NCI-H2107 treated with DMSO at 0.1 percent for 48 hours (cell line): ENCODE data around the gene ATP1A1.

Source experiments
- DNase-seq: peaks from one replicate; lab custom pipeline; 2025; ENCODE audit not compliant: unreplicated experiment; lab: John Stamatoyannopoulos, UW

The ATP1A1 gene

DNA sequence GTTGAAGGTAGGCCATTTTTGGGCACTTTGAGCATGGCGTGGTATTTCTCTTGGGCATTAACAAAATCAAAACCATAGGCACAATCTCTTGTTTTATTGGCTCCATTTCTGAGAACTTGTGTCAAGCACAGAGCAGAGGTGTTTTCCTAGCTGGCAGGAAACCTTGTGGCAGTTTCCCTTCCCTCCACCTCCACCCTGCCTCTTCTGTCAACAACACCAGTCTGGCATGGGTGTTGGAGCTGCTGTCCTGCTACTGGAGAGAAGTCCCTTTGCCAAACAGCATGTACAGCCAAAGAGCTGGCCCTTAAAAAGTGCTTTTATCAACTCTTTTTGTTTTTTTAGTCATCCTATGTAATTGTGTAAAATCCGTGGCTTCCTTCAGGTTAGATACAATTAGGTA, 16.0 kb downstream of the ATP1A1 start:
- no peak for DNase-seq

DNA sequence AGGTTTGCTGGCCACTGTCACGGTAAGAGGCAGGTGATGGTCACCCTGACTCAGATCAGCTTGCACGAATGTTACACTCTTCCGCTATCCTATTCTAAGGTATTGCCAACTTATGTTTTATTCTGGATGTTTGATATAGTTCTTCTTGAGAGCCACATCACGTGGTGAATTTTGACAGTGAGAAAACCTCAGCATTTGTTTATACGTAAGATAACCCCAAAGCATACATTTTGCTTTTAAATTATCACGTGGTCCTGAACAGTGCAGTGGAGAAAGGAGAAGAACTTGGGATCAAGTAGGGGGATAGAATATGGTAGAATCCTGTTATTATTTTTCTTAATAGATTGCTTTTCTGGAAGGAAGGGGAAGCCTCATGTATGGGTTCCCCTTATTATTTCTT, 16.6 kb downstream of the ATP1A1 start:
- no peak for DNase-seq

DNA sequence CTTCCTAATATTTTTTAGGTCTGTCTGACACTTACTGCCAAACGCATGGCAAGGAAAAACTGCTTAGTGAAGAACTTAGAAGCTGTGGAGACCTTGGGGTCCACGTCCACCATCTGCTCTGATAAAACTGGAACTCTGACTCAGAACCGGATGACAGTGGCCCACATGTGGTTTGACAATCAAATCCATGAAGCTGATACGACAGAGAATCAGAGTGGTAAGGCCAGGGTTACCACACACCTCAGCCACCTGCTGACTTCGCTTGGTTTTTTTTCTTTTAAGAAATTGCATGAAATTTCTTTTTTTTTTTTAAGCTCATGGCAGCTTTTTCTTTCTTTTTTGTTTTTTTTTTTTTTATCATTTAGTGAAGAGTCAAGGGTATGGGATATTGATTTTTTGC, 17.2 kb downstream of the ATP1A1 start:
- no peak for DNase-seq

DNA sequence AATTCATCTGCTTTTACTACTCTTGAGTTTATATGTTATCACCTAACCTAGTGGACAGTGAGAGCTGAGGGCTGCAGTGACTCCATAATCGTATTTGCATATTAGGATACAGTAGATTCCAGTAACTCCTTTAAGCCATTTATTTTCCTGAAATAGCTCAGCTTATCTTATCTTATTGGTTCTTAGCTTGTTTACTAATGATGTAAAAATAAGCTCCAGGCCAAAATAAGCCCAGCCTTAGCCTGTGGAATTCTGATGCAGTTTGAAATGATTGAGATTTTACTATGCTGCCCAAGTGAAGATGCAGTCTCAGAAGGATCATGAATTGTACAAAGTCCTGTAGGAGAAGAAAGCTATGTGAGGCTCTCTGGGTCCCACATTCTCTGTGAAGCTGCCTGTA, 18.1 kb downstream of the ATP1A1 start:
- no peak for DNase-seq

DNA sequence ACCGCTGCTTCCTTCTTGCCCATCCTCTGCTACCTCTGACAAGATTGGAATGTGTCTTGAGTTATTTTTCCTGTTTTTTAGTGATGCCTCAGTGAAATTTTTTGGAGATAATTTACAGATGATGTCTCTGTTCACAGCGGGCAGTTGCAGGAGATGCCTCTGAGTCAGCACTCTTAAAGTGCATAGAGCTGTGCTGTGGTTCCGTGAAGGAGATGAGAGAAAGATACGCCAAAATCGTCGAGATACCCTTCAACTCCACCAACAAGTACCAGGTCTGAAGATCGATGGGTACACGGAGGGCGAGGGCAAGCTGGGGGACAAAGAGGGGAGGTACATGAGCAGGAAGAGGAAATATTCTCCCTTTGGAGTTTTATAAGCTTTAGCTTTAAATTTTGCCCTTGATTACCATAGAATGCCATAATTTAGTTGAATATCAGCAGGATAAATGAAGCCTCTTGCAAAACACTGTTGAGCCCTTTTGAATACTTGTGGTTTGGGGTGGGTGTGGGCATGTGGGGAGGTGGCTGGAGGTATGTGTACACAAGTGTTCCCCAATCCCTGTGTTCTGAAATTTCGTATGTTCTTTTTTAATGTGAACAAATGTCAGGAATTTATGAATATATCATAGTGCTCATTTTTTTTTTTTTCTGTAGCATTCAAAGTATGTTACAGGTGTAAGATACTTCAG, 19.8 kb downstream of the ATP1A1 start:
- DNase-seq: no peak

DNA sequence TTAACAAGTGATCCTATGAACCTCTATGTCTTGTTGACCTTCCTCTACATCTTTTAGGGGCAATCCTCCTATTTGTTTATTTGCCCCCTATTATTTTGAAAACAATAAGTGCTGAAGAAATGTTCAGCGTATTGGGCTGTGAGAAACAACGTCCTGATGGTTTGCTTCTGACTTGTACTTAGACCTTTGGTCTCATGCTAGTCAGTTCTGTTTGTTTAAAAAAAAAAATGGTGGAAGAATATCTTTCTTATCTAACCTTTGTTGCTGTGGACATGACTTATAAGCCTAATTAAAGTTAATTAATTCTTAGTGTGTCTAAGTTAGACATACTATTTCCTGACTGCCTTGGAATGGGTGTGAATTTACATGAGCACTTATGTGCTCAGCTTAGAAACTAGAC, 20.7 kb downstream of the ATP1A1 start:
- no peak for DNase-seq

DNA sequence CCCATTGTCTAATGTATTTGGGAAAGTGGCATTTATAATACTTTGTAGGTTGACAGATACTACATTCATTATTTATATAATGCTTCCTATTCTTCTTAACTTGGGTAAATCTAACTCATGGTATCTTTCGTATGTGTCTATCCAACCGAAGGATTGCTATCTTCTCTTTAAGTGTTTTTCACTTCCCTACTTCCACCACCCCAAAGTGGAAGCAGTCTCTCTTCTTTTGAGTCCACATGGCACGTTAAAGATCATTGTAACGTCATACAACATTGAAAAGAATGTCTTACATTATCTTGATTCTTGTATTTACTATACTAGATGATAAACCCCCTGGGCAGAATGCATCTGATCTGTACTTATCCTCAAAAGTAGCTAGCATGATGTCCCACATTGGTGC, 21.2 kb downstream of the ATP1A1 start:
- no peak for DNase-seq

DNA sequence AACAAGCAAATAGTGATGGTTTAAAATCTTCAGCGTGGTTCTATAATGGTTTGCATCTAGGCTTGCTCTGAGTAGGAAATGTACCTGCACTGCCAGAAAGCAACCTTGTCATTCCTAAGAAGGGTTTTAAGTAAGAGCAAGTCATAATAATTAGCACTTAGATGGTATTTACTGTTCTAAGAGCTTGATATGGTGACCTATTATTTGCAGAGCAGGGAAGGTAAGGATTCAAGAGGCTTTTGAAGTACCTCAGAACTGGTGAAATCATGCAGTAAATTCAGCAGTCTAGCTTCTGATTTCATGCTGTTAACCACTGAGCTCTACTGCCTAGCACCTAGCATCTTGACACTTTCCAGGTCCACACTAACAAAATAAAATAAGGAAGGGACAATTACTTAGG, 23.7 kb downstream of the ATP1A1 start:
- DNase-seq: no peak

DNA sequence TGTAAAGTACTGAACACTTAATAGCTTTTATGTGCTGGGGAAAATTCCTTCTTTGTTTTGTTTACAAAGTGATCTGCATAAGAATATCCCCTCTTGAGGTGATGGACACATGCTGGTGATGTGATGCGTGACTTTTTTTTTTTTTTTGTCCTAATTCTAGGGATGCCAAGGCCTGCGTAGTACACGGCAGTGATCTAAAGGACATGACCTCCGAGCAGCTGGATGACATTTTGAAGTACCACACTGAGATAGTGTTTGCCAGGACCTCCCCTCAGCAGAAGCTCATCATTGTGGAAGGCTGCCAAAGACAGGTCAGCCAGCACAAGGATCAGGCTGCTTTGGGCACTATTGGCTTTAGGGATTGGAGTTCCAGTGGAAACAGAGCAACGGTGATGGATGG, 24.7 kb downstream of the ATP1A1 start:
- no peak for DNase-seq

DNA sequence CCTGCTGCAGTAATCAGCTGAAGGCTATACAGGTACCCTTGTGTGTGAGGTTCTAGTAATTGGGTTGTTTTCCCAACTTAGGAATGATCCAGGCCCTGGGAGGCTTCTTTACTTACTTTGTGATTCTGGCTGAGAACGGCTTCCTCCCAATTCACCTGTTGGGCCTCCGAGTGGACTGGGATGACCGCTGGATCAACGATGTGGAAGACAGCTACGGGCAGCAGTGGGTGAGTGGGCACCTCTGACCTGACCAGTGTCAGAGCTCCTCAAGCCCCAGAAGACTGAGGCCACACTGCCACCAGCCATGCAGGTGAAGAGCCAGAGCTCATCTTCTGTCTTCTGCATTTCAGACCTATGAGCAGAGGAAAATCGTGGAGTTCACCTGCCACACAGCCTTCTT, 27.7 kb downstream of the ATP1A1 start:
- no peak for DNase-seq

DNA sequence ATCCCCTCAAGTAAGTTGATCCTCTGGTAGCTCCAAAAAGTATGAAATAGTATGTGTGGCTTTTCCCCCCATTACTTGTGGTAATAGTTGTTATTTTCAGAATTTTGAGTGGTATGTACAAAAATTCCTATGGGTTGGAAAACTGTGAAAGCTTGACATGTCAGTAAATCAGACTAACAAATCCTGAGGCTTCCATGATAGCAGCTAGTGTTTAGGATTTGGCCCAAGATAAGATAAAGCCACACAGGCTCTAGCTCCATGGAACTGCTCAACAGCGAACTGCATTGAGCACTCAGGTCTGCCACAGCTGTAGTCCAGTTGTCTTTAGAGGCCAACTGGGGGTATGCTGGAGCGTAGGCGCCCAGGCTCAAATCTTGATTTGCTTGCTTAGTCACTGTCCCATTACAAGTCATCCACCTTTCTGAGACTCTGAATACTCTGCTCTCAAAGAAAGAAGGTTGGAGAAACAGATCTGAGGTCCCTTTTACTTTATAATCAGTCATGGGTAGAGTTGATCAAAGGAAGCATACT, 28.7 kb downstream of the ATP1A1 start:
- no peak for DNase-seq

DNA sequence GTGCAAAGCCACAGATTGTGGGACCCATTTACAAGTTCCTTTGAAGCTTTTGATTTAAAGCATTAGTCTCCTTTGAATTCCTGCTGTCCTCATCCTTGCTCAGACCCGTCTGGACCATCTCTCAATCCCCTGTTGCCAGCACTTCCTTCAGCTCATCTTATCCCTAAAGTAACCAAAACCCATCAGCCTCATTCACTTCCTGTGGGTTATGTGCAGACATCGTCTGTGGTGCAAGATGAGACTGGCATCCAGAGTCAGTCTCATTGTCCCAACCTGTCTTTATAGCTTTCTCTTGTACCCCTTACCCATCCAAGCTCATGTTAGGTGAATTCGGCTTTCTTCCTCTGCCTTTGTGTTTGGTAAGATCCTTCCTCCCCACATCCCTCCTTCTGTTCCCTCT, 29.3 kb downstream of the ATP1A1 start:
- DNase-seq: no peak

DNA sequence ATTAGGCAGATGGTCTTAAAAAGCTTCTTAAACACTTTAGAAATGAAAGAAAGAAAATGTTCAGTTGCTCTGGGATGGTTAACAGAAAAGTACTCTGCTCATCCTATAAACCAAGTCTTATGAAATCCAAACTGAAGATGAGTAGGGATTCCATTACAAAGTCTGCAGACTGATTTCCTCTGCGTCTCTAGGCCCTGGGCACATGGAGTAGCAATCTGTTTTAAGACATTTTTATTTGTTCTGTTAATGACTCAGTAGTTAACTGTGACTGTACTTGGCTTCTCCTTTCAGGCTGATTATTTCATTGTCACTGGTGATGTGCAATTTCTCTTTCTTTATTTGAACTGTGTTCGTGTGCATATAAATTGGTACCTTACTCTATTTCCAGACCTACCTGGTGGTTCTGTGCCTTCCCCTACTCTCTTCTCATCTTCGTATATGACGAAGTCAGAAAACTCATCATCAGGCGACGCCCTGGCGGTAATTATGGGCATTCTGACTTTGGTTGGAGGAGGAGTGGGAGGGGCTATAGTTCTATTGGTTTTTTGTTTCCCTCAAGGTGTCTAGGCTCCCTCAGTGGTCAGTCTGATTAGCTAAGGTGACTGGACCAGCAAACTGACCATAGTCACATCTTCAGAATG, 30.6 kb downstream of the ATP1A1 start:
- DNase-seq: no peak

DNA sequence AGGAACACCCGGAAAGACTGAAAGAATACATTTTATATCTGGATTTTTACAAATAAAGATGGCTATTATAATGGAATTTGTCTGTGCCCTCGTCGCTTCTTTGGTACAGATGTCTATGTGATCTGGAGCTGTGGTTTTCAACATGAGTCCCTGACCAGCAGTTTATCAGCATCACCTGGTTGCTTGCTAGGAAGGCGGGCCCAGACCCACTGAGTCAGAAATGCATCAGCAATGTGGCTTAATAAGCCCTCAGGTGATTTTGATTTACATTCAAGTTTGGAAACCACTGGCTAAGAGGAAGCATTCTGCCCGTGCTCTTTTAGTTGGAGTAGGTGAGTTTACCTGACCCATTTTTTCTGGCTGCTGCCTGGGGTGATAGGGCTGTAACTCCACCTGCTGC, 31.7 kb downstream of the ATP1A1 start:
- no peak for DNase-seq

DNA sequence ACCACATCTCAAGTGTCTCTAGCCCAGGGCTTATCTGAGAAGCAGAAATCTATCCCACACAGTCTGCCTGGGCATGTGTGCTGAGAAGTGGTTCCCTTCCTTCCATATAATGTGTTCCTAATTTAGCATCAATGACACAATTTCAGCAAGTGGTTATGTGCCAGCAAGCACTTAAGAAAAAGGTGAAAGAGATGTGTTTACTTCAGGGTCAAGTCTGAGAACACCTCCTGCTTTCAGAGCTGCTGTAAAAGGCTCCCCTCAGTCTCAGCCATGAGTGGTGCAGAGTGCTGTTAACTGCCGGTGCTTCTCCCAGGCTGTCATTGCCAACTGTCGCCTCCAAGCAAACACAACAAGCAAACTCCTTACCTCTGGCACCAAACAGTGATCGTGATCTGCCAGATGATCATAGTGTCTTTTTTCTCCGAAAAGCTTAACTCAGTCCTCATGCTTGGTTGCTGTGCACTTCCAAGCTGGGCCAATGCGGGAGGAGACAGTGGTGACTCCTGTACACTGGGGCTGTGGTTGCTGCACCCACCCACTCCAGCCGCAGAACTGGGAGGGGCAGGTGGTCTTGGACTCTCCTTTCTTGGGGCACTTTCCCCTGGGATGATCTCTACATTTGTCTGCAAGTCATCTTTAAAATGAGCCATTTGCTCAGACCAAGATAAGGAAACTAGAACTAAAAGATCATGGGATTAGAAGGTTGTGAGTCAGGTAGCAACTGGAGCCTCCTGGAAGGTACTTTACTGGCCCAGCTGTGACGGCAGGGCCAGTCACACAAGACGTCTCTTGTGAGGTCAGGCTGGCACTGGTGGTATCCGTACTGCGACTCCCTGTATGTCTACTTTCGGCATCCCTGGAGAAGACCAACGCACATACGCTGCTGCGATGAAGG, 32.4 kb downstream of the ATP1A1 start:
- peak; percentile 77 for DNase-seq

DNA sequence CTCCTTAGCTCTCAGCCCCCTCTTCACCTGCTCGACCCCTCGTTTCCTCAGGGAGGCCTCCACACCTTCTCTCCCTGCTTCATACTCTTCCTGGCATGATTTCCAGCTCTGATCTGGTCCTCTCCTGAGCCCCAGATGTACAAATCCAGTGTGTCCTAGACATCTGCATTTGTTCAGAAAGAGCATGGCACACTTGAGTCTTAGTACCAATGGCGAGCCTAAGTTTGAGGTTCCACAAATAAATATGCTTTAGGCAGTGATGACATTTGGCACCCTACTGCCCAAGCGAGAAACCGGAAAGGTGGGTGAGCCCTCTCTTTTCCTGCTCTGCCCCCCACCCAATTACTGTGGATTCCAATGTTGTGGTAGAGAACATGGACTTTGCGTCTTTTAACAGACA, 34.0 kb downstream of the ATP1A1 start:
- DNase-seq: no peak

DNA sequence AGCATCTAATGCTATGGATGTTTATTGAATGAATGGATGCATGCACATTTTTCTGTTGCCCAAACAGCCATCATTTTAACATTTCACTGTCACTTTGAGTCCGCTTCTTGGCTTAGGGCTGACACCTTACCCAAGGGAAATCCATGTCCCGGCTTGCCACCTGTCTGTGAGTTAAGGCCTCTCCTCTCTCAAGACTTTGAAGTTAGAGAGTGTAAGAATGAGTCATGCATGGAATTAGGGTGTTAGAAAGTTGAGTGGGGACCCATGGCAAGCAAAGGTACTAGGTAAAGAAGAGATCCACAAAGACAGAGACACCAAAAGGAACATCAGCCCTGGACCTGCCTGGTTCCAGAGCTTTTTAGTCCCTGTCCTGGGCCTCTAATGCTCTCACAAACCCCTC, 35.1 kb downstream of the ATP1A1 start:
- DNase-seq: no peak

DNA sequence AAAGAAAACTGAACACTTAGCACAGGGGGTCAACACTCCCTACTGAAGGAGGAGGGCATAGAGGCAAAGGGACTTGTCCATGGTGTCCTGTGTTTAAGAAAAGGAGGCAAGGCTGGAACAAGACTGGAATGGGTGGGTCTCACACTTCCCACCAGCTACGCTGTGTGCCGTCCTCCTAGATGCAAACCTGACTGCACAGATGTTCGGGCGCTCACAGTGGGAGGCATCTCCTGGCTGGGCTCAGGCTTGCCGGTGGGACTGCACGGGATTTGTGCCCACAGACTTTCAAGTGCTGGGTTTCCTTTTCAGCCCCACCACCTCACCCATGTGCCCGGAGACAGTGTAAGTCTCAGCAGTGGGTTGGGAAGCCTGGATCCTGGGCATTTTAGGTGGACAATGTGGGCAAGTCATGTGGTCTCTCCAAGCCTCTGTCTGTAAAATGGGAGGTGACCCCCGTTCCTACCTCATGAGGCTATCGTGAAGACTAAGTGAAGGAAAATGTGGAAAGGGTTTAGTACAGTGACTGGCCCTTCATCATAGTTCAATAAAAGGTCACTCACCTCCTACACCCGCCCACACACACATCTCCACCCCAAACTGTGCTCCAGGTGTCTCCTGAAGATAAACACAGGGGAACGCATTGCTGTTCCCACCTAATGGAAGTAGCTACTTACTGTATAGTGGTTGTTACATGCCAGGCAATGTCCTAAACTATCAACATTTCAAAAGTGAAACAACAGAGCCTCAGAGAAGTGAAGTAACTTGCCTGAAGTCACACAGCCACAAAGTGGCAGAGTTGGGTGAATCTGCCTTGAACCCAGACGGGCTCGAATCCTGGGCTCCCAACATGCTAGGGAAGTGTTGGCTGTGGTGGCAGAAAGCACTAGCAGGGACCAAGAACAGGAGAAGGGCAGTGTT, 36.0 kb downstream of the ATP1A1 start:
- no peak for DNase-seq

DNA sequence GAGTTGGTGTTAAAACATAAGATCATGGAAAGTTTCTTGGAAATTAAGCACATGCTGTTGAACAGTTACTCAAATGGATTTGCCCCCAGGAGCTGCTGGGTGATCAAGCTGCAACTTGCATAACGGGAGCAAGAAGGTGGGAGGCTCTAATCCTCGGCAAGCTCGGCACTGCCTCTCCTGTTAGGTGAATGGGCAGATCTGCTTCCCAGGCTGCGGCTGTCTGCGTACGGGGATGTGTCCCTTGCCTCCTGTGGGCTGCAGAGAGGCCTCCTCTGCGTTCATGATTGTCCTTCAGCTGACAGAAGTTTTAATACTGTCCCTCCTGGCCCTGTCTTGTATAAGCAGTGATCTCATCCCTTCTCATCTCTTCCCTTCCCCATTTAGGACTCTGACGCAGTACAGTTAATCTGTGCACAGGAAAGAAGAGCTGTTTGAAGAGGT, 36.7 kb downstream of the ATP1A1 start:
- DNase-seq: no peak

DNA sequence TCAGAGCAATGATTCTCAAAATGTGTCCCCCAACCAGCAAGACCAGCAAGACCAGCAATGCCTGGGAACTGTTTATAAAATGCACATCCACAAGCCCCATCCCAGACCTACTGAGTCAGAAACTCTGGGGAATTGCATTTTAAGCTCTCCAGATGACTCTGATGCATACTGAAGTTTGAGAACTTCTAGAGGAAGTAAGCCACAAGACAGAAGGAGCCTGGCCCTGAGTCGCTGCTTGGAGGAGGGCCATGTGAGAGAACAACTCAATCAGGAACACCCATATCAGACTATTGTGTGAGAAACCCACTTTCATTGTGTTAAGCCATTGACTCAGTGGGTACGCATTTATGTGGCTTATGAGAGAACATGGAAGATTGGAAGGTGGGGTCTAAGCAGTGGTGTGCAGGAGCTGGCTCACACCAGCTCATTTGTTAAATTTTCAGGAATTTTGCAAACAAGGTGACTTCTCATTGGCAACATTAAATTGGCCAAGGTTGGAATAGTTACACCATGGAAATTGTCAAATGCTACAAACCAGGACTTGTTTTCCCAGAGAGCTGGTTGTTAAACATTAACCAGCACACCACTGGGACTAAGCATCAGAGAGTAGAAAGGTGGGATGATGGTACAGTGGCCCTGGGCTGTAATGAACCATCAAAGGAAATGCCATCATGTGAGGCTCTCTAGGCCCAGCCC, 38.9 kb downstream of the ATP1A1 start:
- DNase-seq: no peak
